Activated CD4-positive, alpha-beta T cell treated with anti-CD3 and anti-CD28 coated beads, Interleukin-2, amount 50 U/mL, for 1 hour (primary cell): ENCODE results near the gene MAST4.
A peak's percentile ranks its signal among the peaks of the same experiment; 100 is the strongest.
"Not testable (repeated sequence)": the region's sequence is repeated elsewhere in the genome, so short reads cannot be mapped to it uniquely, and the experiment has no call there.

Source experiments
- DNase-seq: peaks from one replicate; pipeline ENCODE4 v3.0.0-alpha.2; 2020

The MAST4 gene

DNA sequence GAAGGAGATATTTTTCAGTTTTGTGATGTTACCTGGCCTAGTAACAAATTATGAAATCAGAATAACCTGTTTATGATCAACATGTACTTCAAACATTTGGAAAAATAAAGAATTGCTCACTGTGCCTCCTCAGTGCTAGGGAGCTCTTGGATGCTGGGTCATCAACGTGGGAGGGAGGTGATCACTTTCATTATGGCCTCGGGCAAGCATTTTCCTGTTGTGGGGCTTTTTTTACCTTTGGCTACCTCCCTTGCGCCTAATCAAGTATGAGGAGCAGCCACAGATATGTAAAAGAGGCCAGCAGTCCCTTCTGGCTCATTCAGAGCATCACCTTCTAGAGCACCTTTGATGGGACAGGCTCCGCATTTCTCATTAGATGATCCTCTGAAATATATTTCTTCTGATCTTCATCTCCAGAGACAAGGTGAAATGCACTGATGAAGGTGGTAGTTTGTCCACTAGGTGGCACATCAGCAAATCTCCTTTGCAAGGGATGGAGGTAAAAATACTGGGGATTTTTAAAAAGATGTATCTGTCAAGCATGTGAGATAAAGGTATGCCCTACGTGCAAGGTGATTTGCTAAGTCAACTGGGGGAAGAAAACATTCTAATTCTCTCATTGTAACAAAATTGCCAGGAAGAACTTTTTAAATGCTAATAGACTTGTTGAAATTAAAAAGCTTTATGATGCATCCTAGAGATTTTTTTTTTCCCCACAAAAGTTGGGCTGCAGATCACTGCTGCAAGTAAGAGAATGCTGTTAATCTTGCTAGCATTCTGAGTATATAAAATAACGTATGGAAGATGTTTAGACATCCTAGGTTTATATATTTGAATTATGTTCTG, 218.2 kb downstream of the MAST4 start:
- DNase-seq = peak; percentile 31

DNA sequence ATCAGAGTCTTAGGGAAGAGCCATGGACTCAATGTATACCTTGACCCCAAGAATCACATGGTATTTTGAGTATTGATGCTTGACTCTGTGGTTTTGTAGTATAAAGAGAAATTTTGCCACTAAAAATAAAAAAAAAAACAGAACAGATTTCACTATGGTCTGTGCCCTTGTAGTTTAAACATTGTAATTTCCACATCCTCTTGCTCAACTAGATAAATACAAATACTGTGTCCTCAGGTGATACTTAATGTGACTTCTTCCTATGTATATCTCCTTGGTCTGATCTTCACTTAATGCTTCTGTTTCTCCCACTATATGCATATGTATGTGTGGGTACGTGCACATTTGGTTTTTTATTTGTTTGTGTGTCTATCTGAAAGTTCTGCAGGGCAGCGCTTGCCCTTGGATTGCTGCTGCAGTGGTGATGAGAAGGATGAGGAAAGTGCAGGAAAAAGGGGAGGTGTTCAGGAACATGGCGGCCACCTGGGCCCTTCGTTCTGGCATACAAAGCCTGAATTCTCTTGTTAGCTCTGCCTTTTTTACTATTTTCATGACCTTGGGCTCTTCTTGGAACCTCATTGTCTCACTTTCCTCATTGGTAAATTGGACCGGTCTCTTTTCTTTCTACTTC, 222.2 kb downstream of the MAST4 start:
- DNase-seq = no peak

DNA sequence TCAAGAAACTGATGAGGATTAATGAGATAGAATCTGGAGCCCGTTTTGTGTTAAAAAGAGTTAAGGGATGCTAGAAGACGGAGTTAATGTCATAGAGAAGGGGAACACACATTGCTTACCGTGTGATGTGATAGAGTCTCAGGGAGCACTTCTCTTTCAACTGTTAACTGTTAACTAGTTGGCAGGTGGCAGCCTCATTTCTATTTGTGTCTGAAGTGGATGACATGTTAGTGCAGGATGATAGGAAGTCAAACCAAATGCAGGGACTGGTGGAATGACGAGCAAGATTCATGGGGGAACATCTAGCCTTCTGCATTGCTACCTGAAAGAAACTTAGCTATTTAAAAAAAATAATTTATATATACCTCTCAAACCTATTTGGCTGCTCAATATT, 222.7 kb downstream of the MAST4 start:
- DNase-seq = no peak

DNA sequence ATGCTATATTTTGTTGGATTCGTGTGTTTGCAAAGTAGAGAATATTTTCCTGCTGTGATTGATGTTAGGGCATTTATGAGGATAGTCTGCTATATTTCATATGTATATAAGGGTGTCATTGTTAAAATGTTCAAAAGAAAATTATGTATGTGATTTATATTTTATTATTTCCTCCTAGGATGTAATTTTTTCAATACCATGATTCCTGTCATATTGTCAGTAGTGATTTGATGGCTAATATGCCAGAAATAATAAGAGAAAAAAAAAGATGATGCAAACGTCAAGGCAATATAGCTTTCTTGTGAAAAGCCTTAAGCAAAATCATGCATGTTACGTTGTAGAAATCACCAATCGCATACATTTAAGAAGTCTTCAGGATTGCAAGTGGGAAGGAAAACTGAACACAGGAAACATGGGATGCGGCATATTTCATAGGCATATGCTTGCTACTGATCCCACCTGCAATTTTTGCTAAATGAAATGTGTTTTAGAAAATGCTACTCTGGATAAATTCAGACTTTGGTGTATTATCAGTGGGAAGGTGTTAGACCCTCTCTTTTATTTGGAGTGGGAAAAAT, 224.5 kb downstream of the MAST4 start:
- DNase-seq = no peak

DNA sequence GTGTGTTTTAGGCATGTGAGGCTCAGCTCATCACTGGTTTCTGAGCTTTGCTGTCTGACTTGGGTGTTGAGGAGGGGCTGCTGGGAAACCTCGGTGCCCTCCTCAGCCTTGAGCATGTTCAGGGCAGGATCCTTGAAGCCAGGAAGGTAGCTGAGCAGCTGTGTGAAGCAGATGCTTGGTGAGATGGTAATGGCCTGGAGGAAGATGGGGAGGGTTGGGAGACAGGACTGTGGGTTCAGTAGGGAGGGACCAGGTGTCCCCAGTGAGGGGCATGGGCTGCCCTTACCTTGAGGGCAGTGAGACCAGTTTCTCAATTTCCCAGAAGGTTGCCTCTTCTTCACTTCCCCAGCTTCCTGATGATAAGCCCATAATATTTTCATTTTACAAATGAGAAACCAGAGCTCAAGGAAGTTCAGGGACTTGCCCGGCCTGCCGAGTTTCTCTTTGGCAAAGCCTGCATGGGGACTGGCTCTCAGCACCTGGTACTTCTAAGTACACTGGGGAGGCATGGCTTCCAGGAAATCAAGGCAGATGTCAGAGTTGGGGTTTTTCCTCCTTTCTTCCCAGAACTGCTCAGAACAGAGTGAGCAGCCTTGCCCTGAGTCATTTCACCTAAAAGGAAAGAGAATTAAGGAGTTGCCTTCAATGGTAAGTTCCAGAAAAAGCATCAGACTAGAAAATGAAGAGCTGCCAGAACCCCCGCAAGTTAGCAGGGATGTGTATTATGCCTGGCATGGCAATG, 225.7 kb downstream of the MAST4 start:
- DNase-seq = no peak

DNA sequence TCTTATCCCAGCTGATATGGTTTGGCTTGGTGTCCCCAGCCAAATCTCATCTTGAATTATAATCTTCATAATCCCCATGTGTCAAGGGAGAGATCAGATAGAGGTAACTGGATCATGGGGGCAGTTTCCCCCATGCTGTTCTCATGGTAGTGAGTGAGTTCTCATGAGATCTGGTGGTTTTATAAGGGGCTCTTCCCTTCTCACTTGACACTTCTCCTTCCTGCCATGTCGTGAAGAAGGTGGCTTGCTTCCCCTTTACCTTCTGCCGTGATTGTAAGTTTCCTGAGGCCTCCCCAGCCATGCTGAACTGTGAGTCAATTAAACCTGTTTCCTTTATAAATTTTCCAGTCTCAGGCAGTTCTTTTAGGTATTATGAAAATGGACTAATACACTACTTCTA, 226.7 kb downstream of the MAST4 start:
- not testable (repeated sequence) for DNase-seq

DNA sequence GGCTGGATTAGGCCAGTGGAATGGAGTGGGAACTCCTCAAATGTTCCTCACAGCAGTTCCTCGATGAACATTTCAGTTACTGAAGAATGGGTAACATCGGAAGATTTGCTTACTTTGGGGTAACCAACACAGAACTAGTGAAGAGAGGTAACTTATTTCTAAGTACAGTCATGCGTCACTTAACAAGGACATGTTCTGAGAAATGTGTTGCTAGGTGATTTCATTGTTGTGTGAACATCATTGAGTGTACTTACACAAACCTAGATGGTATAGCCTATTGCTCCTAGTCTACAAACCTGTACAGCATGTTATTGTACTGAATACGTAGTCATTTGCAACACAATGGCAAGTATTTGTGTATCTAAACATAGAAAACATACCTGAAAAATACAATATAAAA, 228.3 kb downstream of the MAST4 start:
- no peak for DNase-seq

DNA sequence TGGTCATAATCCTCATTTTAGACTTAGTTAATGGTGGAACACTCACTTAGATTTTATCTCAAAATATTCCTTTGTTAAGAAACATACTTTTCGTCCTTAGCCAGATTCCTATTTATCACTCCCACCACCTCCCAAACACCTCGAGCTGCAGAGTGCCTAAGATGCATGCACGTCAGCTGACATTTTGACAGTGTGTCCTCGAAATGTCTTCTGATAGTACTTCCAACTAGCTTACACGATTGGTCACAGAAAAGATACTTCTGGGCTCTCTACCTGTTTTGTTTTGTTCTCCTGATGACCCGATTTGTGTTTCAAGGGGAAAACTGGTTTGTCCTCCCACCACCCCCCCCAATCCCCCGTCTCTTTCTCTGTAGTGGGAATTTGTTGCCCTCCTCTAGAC, 230.1 kb downstream of the MAST4 start:
- DNase-seq = no peak

DNA sequence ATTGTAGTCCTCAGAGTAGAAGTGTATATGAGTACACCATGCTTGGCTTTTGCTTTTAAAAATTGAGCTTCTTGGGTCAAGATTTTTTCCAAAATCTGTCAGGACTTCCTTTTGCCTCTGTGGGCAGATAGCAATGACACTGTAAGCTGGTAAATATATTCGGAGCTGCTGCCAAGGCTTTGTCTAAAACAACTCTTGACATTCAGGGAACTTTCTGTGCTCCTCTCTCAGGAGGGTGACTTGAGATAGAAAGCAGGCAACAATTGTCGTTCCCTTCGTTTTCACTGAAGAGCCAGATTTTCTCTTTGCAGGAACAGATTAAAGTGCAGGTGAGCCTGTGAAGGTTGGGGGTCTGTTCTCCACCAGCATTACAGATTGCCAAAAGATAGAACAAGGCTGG, 230.5 kb downstream of the MAST4 start:
- DNase-seq = no peak

DNA sequence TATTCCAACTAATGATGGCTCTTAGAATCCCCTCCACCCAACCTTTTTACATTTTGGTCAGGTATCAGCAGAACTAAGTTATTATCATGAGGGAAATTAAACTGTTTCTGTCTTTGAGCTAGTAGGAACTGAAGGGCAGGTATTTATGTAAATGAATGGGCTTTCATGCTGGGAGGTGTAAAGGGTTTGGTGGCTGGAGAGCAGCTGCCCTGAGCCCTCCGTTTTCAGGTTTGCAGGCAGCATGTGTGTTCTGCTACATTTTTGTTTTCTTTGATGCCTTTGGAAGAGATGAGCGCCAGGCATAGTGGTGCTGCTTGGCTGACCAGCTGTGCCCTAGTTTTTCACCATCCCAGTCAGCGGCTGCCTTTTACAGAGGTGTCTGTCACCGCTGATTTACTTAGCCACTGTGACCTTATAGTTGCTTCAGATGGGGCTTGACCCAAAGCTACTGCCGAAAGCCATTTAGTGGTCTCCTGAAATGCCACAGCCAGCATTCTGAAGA, 231.9 kb downstream of the MAST4 start:
- no peak for DNase-seq

DNA sequence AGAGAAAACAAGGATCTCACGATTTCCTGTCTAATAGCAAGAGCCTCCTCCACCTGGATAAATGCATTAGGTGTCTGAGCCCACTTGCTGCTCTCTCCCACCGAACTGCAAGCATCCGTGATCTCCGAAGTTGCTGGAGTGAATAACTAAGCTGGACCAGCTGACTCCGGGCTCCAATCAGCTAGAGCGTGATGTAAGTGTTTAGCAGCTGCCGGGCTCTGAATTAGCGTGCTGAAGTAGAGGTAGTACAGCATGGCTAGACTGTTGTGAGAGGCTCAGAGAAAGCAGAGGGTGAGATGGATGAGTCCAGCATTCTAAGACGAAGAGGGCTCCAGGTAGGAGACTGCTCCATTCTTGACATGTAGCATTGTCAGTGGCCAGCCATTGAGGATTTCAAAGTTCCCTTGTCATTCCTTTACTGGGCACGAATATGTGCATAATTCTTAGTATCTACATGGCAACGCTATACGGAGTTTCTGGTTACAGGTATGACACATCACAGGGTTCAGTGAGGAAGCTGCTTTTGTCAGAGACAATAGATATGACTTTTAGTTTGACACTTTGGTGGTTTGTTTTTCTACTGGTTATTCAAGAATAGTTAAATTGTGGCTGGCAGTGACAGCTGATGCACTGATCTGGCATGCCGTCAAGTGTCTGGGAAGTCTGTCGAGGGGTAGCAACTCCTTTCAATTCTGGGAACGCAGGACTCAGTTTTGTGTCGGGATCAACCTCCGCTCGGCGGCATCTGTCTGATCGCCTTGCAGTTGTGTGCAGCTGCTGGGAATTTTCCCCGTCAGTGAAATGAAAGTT, 232.6 kb downstream of the MAST4 start:
- peak; percentile 40 for DNase-seq

DNA sequence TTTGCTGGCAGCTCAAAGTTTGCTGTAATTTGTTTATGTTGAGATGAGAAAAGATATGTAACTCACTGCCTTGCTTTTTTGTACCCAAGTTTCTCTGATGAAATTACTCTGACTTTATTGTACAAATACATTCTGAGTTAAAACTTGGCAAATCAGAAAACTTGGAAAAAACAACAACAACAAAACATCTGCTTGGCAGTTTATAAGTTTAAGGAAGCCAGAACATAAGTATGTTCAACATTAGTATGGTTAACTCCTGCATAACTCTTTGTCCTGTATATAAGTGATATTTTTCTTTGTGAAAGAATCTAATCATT, 233.1 kb downstream of the MAST4 start:
- no peak for DNase-seq

DNA sequence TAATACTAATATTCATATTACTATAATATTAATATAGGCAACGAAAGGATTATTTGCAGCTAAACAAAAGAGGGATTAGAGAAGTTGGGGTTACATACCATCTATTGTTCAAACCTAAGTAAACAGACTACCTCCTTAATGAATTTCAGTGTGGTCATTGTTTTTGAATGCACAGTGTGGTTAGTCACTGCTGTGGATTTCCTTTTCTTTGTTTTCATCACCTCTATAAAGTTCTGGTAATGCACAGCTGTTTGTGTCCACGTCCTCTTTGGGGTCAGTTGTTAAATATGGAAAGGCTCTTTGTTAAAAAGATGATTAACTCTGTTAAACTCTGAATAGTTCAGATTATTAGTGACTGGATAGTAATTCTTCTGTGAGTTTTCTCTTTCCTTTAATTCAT, 233.6 kb downstream of the MAST4 start:
- no peak for DNase-seq

DNA sequence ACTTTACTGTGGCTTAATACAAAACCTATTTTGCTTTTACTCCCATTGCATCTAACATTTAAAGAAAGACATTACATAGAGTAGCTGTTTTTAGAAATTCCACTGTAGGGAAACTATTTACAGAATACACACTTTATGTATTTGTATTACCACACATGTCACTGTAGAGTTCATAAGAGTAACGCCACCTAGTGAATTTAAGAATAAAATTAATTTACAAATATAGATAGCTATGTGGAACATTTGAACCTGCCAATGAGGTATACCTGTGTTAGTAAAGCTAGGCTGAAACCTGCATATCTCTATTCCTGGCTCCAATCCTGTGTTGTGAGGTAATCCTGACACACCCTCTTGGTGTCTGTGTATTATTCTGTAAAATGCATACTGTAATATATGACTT, 234.4 kb downstream of the MAST4 start:
- DNase-seq = no peak

DNA sequence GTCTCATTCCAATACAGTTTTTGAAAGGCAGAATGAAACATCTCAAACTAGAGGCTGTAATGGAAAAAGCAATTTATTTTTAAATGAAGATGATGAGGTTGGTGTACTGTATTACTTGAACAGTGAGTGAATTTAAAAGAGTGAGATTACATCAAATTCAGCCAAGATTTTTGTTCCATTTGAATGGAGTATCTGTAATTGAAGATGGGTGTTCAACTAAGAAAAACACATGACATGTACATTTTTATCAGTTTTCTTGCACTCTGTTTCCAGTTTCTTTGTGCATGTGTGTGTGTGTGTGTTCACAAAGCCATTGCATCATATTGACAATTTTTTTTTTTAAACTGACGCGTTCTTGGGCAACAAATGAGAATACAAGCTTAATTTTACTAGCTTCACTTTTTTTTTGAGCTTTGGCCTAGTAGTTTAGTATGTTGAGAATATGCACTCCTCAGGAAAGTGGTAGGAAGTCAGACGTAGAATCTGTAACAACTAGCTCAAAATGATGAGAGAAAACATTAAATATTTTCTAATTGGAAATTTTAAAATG, 243.5 kb downstream of the MAST4 start:
- DNase-seq = no peak

DNA sequence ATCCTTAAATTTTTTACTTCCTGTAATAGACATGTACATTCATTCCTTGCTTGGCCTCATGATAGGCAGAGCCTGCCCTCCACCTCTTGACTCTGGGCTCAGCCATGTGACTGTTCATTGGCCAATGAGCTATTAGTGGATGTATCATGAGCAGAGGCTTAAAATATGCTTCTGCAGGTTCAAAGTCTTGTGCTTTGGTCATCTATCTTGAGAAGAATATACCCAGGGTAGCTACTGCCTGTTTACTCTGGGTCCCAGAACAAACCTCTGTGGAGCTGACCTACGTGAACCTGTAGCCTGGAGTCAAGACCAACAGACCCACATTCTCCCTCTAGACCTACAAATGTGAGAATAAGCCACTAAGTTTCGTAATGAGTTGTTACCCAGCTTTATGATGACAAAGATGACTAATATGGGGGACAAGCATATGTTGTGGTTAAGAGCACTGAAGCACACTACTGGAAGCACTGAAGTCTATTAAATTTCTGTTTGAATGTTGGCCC, 244.4 kb downstream of the MAST4 start:
- DNase-seq = no peak

DNA sequence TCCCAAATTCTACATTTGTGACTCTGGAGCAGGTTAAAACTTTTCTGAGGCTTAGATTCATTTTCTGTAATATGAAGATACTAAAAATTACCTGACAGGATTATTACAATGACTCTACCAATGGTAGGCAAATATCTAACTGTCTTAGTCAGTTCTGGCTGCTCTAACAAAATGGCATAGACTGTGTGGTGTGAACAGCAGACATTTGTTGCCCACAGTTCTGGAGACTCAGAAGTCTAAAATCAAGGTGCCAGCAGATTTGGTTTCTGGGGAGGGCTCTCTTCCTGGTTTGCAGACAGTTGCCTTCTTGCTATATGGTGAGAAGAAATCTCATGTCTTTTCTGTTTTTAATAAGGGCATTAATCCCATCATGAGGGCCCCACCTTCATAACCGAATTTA, 245.1 kb downstream of the MAST4 start:
- no peak for DNase-seq

DNA sequence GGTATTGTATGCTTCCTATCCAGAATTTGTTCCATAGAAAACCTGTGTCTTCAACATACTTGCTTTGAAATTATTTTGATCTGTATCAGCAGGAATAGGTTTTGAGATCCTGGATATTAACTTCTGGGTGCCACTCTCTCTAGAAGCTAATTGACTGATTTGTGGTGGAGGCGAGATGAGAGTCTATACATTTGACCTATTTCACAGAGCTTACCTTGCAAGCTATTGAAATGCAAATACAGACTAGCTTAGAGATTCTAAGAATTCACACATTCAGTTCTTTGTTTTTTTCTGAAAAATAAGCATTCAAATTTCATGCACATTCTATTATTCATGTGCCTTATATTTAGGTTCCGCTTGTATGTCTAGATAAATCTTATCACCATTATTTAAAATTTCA, 246.3 kb downstream of the MAST4 start:
- no peak for DNase-seq

DNA sequence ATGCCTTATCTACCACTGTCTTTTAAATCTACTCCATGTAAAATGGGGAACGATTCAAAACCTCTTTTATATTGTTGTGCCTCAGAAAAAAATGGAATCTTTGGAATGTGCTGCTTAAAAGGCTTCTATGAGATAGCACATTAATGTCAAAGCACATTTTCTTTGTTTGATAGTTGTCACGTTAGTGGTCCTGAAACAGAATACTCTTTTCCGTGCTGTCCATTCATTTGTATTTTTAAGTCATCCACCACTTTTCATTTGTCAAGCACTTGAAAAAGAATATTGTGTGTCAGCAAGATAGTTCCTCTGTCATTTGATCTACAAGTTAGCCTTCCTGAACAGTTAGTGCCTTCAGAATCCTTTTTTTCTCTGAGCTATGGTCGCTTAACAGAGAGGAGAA, 246.9 kb downstream of the MAST4 start:
- DNase-seq = no peak

DNA sequence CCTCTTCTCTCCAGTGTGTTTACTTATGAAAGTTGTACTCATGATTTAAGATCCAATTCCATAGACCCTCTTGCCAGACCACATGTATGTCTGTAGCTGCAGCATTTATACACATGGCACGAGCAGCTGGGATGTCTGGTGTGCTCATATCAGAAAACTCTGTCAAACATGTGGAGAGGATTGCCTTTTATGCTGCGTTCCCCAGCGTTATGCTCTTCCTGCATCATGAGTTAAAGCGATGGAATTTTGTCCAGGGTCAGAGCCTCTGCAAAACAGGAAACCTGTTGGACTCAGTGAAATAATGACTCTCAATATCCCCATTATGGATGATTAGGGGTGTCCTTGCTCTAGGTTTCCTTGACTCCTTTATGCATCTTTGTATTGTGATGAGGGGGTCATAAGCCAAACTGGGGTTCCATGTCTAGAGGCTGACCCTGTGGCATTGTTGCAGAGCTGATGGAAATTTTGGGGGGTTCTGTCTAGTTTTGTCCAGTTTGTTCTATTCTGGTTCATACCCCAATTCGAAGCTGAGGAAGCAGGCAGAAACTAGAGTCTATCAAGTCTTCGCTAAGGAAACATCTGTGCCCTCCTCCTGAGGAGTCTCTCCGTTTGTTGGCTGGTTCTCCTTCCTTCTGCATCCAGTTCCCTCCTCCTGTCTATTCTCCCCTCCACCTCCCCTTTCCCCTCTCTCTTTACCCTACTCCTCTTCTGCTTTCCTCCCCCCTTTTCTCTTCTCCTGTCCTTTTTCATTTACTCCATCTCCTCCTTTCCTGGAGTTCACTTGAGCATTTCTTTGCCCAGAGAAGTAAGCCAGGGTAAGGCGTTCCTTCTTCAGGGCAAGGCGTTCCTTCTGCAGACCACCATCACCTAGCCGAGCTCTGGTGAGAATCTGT, 252.8 kb downstream of the MAST4 start:
- no peak for DNase-seq

DNA sequence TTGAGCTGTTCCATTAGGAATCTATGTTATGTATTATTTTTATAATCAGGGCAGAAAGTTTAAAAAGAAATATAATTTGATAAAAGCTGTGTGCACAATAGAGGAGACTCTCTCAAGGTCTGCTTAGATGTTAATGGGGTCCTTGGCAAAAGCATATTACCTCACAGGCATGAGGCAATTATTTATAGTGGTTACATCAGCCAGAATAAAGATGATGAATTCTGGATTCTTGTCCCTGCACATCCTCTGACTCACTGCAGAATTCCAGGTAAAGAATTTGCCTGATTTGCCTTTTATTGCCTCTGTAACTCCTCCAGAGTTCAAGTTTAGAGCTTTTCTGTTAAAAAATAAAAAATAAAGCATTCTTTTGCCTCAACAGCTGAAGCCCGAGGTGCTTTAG, 253.6 kb downstream of the MAST4 start:
- DNase-seq = no peak
